Mesenteric fat pad (tissue), 1 donor: Measurements from ENCODE around the gene DLGAP1. TPM values are rescaled to one million over a fixed set of nuclear protein-coding genes. Genes with fewer than 3 reads are reported as not detected.
"Not testable (repeated sequence)": the region's sequence is repeated elsewhere in the genome, so short reads cannot be mapped to it uniquely, and the experiment has no call there.

Source experiments
- DNase-seq: peaks from one replicate; pipeline ENCODE4 v3.0.0-alpha.2; 2020; ENCODE audit warnings: low spot score
- long read RNA-seq: library from polyadenylated mRNA; unstranded; transcript quantifications from one replicate; pipeline ENCODE4 v2.0.0, GENCODE V29; 2020
- total RNA-seq: library from RNA; stranded (reverse); fragmentation: NEBNext Ultra II Directional; extraction: Animal tissue kit (Norgen Biotek cat#: 25700); gene quantifications from one replicate; pipeline ENCODE4 v1.2.1, GENCODE V29; 2021
- donor health status: DM: yes; HTN: yes; CAD: no.

DLGAP1 gene
- 4.2 TPM for total RNA-seq
- long read RNA-seq, partial matches to known transcripts: 3 of 11 reads
- long read RNA-seq, other reads (novel, unspliced or antisense): 8 of 11 reads

- DNase-seq: no peak
Observed at GRCh38 chr18:4455113-4455811, at the start of gene DLGAP1. Gene DLGAP1, minus strand, starts transcription at chr18:4455307.

- DNase-seq: not testable (repeated sequence)
Observed at GRCh38 chr18:4494703-4495284, 39.7 kb upstream of the DLGAP1 start.

GRCh38 chr18:4468511-4468910 is 13.4 kb upstream of the DLGAP1 start:
- no peak for DNase-seq

GRCh38 chr18:4454537-4455112 is 482 bp downstream of the DLGAP1 start:
- no peak for DNase-seq

- no peak for DNase-seq
Observed at GRCh38 chr18:4453874-4454536, 1.1 kb downstream of the DLGAP1 start.

GRCh38 chr18:4453567-4453873 is 1.6 kb downstream of the DLGAP1 start:
- no peak for DNase-seq

GRCh38 chr18:4450065-4450658 is 4.9 kb downstream of the DLGAP1 start:
- no peak for DNase-seq

GRCh38 chr18:4445902-4446301 is 9.2 kb downstream of the DLGAP1 start:
- no peak for DNase-seq

- no peak for DNase-seq
Observed at GRCh38 chr18:4444306-4444705, 10.8 kb downstream of the DLGAP1 start.

GRCh38 chr18:4441098-4441497 is 14.0 kb downstream of the DLGAP1 start:
- no peak for DNase-seq

GRCh38 chr18:4438938-4439337 is 16.2 kb downstream of the DLGAP1 start:
- DNase-seq: no peak

GRCh38 chr18:4433717-4434116 is 21.4 kb downstream of the DLGAP1 start:
- no peak for DNase-seq

- DNase-seq: no peak
Observed at GRCh38 chr18:4430836-4431235, 24.3 kb downstream of the DLGAP1 start.

- DNase-seq: no peak
Observed at GRCh38 chr18:4417714-4418113, 37.4 kb downstream of the DLGAP1 start.

GRCh38 chr18:4416976-4417375 is 38.1 kb downstream of the DLGAP1 start:
- DNase-seq: no peak

GRCh38 chr18:4412286-4412685 is 42.8 kb downstream of the DLGAP1 start:
- DNase-seq: no peak

GRCh38 chr18:4406856-4407255 is 48.3 kb downstream of the DLGAP1 start:
- DNase-seq: no peak

GRCh38 chr18:4405965-4406364 is 49.1 kb downstream of the DLGAP1 start:
- DNase-seq: no peak

GRCh38 chr18:4403836-4404235 is 51.3 kb downstream of the DLGAP1 start:
- DNase-seq: no peak

- no peak for DNase-seq
Observed at GRCh38 chr18:4400911-4401310, 54.2 kb downstream of the DLGAP1 start.

- no peak for DNase-seq
Observed at GRCh38 chr18:4399929-4400328, 55.2 kb downstream of the DLGAP1 start.

- no peak for DNase-seq
Observed at GRCh38 chr18:4394700-4395099, 60.4 kb downstream of the DLGAP1 start.
